CD4-positive, CD25-positive, alpha-beta regulatory T cell (primary cell): Measurements from ENCODE around the gene DZIP1L. TPM values are rescaled to one million over a fixed set of nuclear protein-coding genes. Genes with fewer than 3 reads are reported as not detected.

Experiments used
- ATAC-seq, 2 donors: fragments of 150-1000 bp; cut with Tn5 transposase; one replicate each; pipeline ENCODE4 v1.10.0; 2021; ENCODE audit warnings: low read depth in 2 of 2, moderate number of reproducible peaks in 2 of 2, moderate library complexity in 1 of 2
- DNase-seq, 3 donors: peaks; one replicate each; pipeline versions ENCODE4 v3.0.0 to v3.0.0-alpha.2; 2012 to 2022; ENCODE audit warnings: mixed read lengths in 1 of 3
- H3K27ac ChIP-seq: one replicate; pipeline ENCODE4 v1.7.0; 2013; ENCODE audit warnings: mild to moderate bottlenecking, low read length; ENCODE audit not compliant: insufficient read depth, poor library complexity, severe bottlenecking
- H3K27me3 ChIP-seq: one replicate; pipeline ENCODE4 v1.7.0; 2013; ENCODE audit warnings: low read length; ENCODE audit not compliant: control insufficient read depth, insufficient read depth
- H3K36me3 ChIP-seq: one replicate; pipeline ENCODE4 v1.7.0; 2013; ENCODE audit warnings: mild to moderate bottlenecking, low read length, moderate library complexity; ENCODE audit not compliant: control insufficient read depth, insufficient read depth
- H3K4me1 ChIP-seq: 2 replicates; pipeline ENCODE4 v1.7.0; 2013; ENCODE audit warnings: mild to moderate bottlenecking, low read length; ENCODE audit not compliant: insufficient read depth, control insufficient read depth, poor library complexity, severe bottlenecking
- H3K4me3 ChIP-seq: one replicate; pipeline ENCODE4 v1.7.0; 2013; ENCODE audit warnings: low read depth, mild to moderate bottlenecking, low read length, moderate library complexity
- H3K9me3 ChIP-seq, 2 experiments: 1 replicate in 1 of 2; 2 replicates in 1 of 2; pipeline ENCODE4 v1.7.0; 2013; ENCODE audit warnings: low read length in 2 of 2, mild to moderate bottlenecking in 1 of 2, moderate library complexity in 1 of 2; ENCODE audit not compliant: control insufficient read depth in 2 of 2
- H3K27ac Mint-ChIP-seq, 3 donors: one replicate each; pipeline ENCODE4 v1.8.0; 2020 to 2022; ENCODE audit warnings: mild to moderate bottlenecking in 3 of 3, mixed read lengths in 3 of 3, moderate library complexity in 2 of 3
- H3K27me3 Mint-ChIP-seq: one replicate; pipeline ENCODE4 v1.8.0; 2022; ENCODE audit warnings: mild to moderate bottlenecking, mixed read lengths
- H3K36me3 Mint-ChIP-seq: one replicate; pipeline ENCODE4 v1.8.0; 2020; ENCODE audit warnings: mixed read lengths
- H3K4me1 Mint-ChIP-seq, 4 donors: one replicate each; pipeline ENCODE4 v1.8.0; 2020 to 2022; ENCODE audit warnings: mixed read lengths in 4 of 4, mild to moderate bottlenecking in 1 of 4
- H3K4me3 Mint-ChIP-seq, 4 donors: one replicate each; pipeline ENCODE4 v1.8.0; 2020 to 2022; ENCODE audit warnings: mild to moderate bottlenecking in 4 of 4, mixed read lengths in 4 of 4, moderate library complexity in 3 of 4
- H3K9me3 Mint-ChIP-seq, 7 donors: one replicate each; pipeline ENCODE4 v1.8.0; 2020 to 2022; ENCODE audit warnings: mixed read lengths in 7 of 7, mild to moderate bottlenecking in 3 of 7, moderate library complexity in 2 of 7
- polyA plus RNA-seq, 4 donors: library from polyadenylated mRNA; unstranded; fragments of 300-500 nt; fragmentation: Illumina TruSeq; gene quantifications; one replicate each; pipeline ENCODE4 v1.2.3, GENCODE V29; 2021
- total RNA-seq: library from RNA; stranded (reverse); gene quantifications from one replicate; pipeline ENCODE4 v1.2.3, GENCODE V29; 2022

Gene DZIP1L
- total and polyA plus RNA-seq, 5 donors from 2014 or later: not detected

GRCh38 chr3:138042043-138042442, 73.4 kb downstream of the DZIP1L start:
- Histone ChIP-seq H3K27me3 (no peaks in the 10 kb centered on the region), H3K4me3 (no peak overlapping the region), H3K4me1 (no peaks in the 10 kb centered on the region), H3K9me3 (no peaks in the 10 kb centered on the region), H3K27ac (no peak overlapping the region), H3K36me3 (no peaks in the 10 kb centered on the region)
- no peaks in the 10 kb centered on the region for H3K4me1 Mint-ChIP-seq
- H3K27ac Mint-ChIP-seq: no peak overlapping the region
- H3K27me3 Mint-ChIP-seq: peaks cover 28% of the 10 kb centered on the region
- H3K36me3 Mint-ChIP-seq: no peaks in the 10 kb centered on the region
- DNase-seq: no peak
- no peak for ATAC-seq
- H3K9me3 Mint-ChIP-seq: peaks cover 0 to 3% (median 0%) of the 10 kb centered on the region in 7 donors
- no peak overlapping the region for H3K4me3 Mint-ChIP-seq

GRCh38 chr3:138038725-138039462, 76.5 kb downstream of the DZIP1L start:
- H3K36me3 Mint-ChIP-seq: no peaks in the 10 kb centered on the region

GRCh38 chr3:138036572-138036971, 78.8 kb downstream of the DZIP1L start:
- Mint-ChIP-seq H3K27ac (no peak overlapping the region), H3K4me3 (no peak overlapping the region), H3K36me3 (no peaks in the 10 kb centered on the region), H3K9me3 (peaks cover 0 to 2% (median 0%) of the 10 kb centered on the region in 7 donors), H3K27me3 (peaks cover 29% of the 10 kb centered on the region), H3K4me1 (no peaks in the 10 kb centered on the region)
- DNase-seq: no peak
- Histone ChIP-seq H3K27ac (no peak overlapping the region), H3K9me3 (no peaks in the 10 kb centered on the region), H3K4me3 (no peak overlapping the region), H3K4me1 (no peaks in the 10 kb centered on the region), H3K27me3 (peaks cover 5% of the 10 kb centered on the region), H3K36me3 (no peaks in the 10 kb centered on the region)
- ATAC-seq: no peak

More at GRCh38 chr3:138038725-138039462, 76.5 kb downstream of the DZIP1L start:
- DNase-seq (no peak), ATAC-seq (no peak)
- Mint-ChIP-seq H3K4me1 (no peaks in the 10 kb centered on the region), H3K27me3 (peaks cover 29% of the 10 kb centered on the region), H3K4me3 (no peak overlapping the region), H3K27ac (no peak overlapping the region), H3K9me3 (peaks cover 0 to 2% (median 0%) of the 10 kb centered on the region in 7 donors)
- H3K27me3 ChIP-seq: peaks cover 5% of the 10 kb centered on the region
- no peaks in the 10 kb centered on the region for H3K4me1 ChIP-seq
- H3K9me3 ChIP-seq: no peaks in the 10 kb centered on the region
- no peak overlapping the region for H3K27ac ChIP-seq
- no peaks in the 10 kb centered on the region for H3K36me3 ChIP-seq
- H3K4me3 ChIP-seq: no peak overlapping the region

GRCh38 chr3:138034918-138035317, 80.5 kb downstream of the DZIP1L start:
- Histone ChIP-seq H3K36me3 (no peaks in the 10 kb centered on the region), H3K27me3 (peaks cover 5% of the 10 kb centered on the region), H3K9me3 (no peaks in the 10 kb centered on the region), H3K4me3 (no peak overlapping the region), H3K27ac (no peak overlapping the region), H3K4me1 (no peaks in the 10 kb centered on the region)
- ATAC-seq: no peak
- Mint-ChIP-seq H3K36me3 (no peaks in the 10 kb centered on the region), H3K27me3 (peaks cover 17% of the 10 kb centered on the region), H3K4me1 (no peaks in the 10 kb centered on the region), H3K4me3 (no peak overlapping the region), H3K9me3 (peaks cover 0 to 2% (median 0%) of the 10 kb centered on the region in 7 donors), H3K27ac (no peak overlapping the region)
- DNase-seq: no peak

- Mint-ChIP-seq H3K4me3 (no peak overlapping the region), H3K4me1 (no peaks in the 10 kb centered on the region), H3K36me3 (no peaks in the 10 kb centered on the region), H3K9me3 (peaks cover 0 to 2% (median 0%) of the 10 kb centered on the region in 7 donors), H3K27me3 (peaks cover 15% of the 10 kb centered on the region), H3K27ac (no peak overlapping the region)
- no peak overlapping the region for H3K27ac ChIP-seq
- H3K27me3 ChIP-seq: peaks cover 5% of the 10 kb centered on the region
- no peak overlapping the region for H3K4me3 ChIP-seq
- DNase-seq (no peak), ATAC-seq (no peak)
- H3K36me3 ChIP-seq: no peaks in the 10 kb centered on the region
- H3K9me3 ChIP-seq: no peaks in the 10 kb centered on the region
- no peaks in the 10 kb centered on the region for H3K4me1 ChIP-seq
These were observed 82.2 kb downstream of the DZIP1L start for GRCh38 chr3:138033202-138033691.

GRCh38 chr3:138032567-138032966, 82.8 kb downstream of the DZIP1L start:
- H3K27ac ChIP-seq: no peak overlapping the region
- Mint-ChIP-seq H3K4me3 (no peak overlapping the region), H3K36me3 (no peaks in the 10 kb centered on the region), H3K27me3 (peaks cover 19% of the 10 kb centered on the region), H3K27ac (no peak overlapping the region), H3K9me3 (peaks cover 0 to 2% (median 0%) of the 10 kb centered on the region in 7 donors), H3K4me1 (no peaks in the 10 kb centered on the region)
- no peak for DNase-seq
- H3K4me1 ChIP-seq: no peaks in the 10 kb centered on the region
- no peaks in the 10 kb centered on the region for H3K36me3 ChIP-seq
- no peak for ATAC-seq
- H3K9me3 ChIP-seq: no peaks in the 10 kb centered on the region
- no peak overlapping the region for H3K4me3 ChIP-seq
- H3K27me3 ChIP-seq: peaks cover 5% of the 10 kb centered on the region

- Mint-ChIP-seq H3K27ac (no peak overlapping the region), H3K36me3 (no peaks in the 10 kb centered on the region), H3K27me3 (peaks cover 15% of the 10 kb centered on the region), H3K9me3 (peaks cover 0 to 2% (median 0%) of the 10 kb centered on the region in 7 donors), H3K4me3 (no peak overlapping the region), H3K4me1 (no peaks in the 10 kb centered on the region)
- no peak for ATAC-seq
- Histone ChIP-seq H3K9me3 (no peaks in the 10 kb centered on the region), H3K36me3 (no peaks in the 10 kb centered on the region), H3K27me3 (peaks cover 5% of the 10 kb centered on the region), H3K27ac (no peak overlapping the region), H3K4me1 (no peaks in the 10 kb centered on the region), H3K4me3 (no peak overlapping the region)
- no peak for DNase-seq
These were observed 83.9 kb downstream of the DZIP1L start for GRCh38 chr3:138031536-138031935.
